Right renal cortex interstitium (tissue), 3 donors: ENCODE results near the gene SSR3. TPM values are rescaled to one million over a fixed set of nuclear protein-coding genes. Genes with fewer than 3 reads are reported as not detected.
"Not testable (repeated sequence)": the region's sequence is repeated elsewhere in the genome, so short reads cannot be mapped to it uniquely, and the experiment has no call there.

ENCODE experiments used
- DNase-seq, 3 donors: peaks; one replicate each; pipeline ENCODE4 v3.0.0-alpha.2; 2013; ENCODE audit warnings: low read depth in 3 of 3, low spot score in 2 of 3
- polyA plus RNA-seq, 3 donors: library from polyadenylated mRNA; unstranded; fragments of 120-200 nt; gene quantifications; one replicate each; pipeline ENCODE4 v1.2.1, GENCODE V29; 2013; ENCODE audit not compliant: insufficient read length in 3 of 3

The SSR3 gene
- polyA plus RNA-seq, result 100 to 1,000 TPM; 160 to 171 (median 160) TPM

- peak; percentile 90 to 97 (median 96) for DNase-seq
Measured at GRCh38 chr3:156554842-156555687, at the start of gene SSR3. TSS of gene SSR3 (minus strand) at chr3:156555117. CDS start at chr3:156555089, 28 bp downstream.

GRCh38 chr3:156604064-156604641 is 49.2 kb upstream of the SSR3 start:
- DNase-seq, result no peak

- no peak for DNase-seq
Measured at GRCh38 chr3:156603379-156604017, 48.6 kb upstream of the SSR3 start.

GRCh38 chr3:156602424-156602823 is 47.5 kb upstream of the SSR3 start:
- DNase-seq, result no peak

GRCh38 chr3:156601497-156601896 is 46.6 kb upstream of the SSR3 start:
- no peak for DNase-seq

GRCh38 chr3:156600834-156601233 is 45.9 kb upstream of the SSR3 start:
- no peak for DNase-seq

- DNase-seq, result no peak
Measured at GRCh38 chr3:156599089-156599874, 44.4 kb upstream of the SSR3 start.

GRCh38 chr3:156598413-156598812 is 43.5 kb upstream of the SSR3 start:
- DNase-seq, result no peak

GRCh38 chr3:156594219-156594683 is 39.3 kb upstream of the SSR3 start:
- DNase-seq, result no peak

- no peak for DNase-seq
Measured at GRCh38 chr3:156593814-156594213, 38.9 kb upstream of the SSR3 start.

- not testable (repeated sequence) for DNase-seq
Measured at GRCh38 chr3:156589806-156590205, 34.9 kb upstream of the SSR3 start.

GRCh38 chr3:156587760-156588069 is 32.8 kb upstream of the SSR3 start:
- no peak for DNase-seq

GRCh38 chr3:156586905-156587759 is 32.2 kb upstream of the SSR3 start:
- DNase-seq, result no peak

GRCh38 chr3:156583469-156583868 is 28.6 kb upstream of the SSR3 start:
- no peak for DNase-seq

- no peak for DNase-seq
Measured at GRCh38 chr3:156582532-156583183, 27.7 kb upstream of the SSR3 start.

- no peak for DNase-seq
Measured at GRCh38 chr3:156581954-156582353, 27.0 kb upstream of the SSR3 start.

GRCh38 chr3:156581033-156581432 is 26.1 kb upstream of the SSR3 start:
- no peak for DNase-seq

- no peak for DNase-seq
Measured at GRCh38 chr3:156579427-156579851, 24.5 kb upstream of the SSR3 start.

GRCh38 chr3:156577736-156578135 is 22.8 kb upstream of the SSR3 start:
- no peak for DNase-seq
